Measurements from ENCODE around the gene GRID2. TPM values are rescaled to one million over a fixed set of nuclear protein-coding genes. Genes with fewer than 3 reads are reported as not detected.

GRID2 gene
- total and polyA plus RNA-seq, 2 of the 13 experiments (the other 11 are each of a cell fraction or from before 2014, with no cell fraction given): not detected

- WGBS (ENCODE audit: low lambda C conversion rate): 7% methylated on average over 1 of the region's 1 CpG
- DNase-seq (ENCODE audit: low spot score): no peak
- ATAC-seq: no peak
- no peak overlapping the region for H3K27ac ChIP-seq (ENCODE audit: extremely low read length, insufficient read depth, low read length)
- CTCF ChIA-PET (ENCODE audit: low intra/inter-chr PET ratio, low total read pairs): no interaction called here
- no TSS peak for BruUV-seq (replicated peaks)
- no peaks in the 10 kb centered on the region for H3K36me3 ChIP-seq (replicated peaks in 1 of 2; ENCODE audit: control insufficient read depth in 1 of 2, insufficient read depth in 2 of 2, low read length in 2 of 2)
- in situ Hi-C loops (cut with HindIII; ENCODE audit: extremely low pct_ligation_motif_present, low pct_unique_long_range_greater_than_20kb): no loop called here
- H2AFZ ChIP-seq (ENCODE audit: low read length): no peak overlapping the region
- H3K79me2 ChIP-seq (ENCODE audit: insufficient read depth, low read length): no peaks in the 10 kb centered on the region
- no peak overlapping the region for H3K4me2 ChIP-seq (ENCODE audit: low read depth, low read length)
- TF ChIP-seq FOXK2 (IDR thresholded peaks at IDR 0.05) (no peak), IRF9 (CRISPR knock-in tag; IDR thresholded peaks at IDR 0.05; ENCODE audit: borderline replicate concordance) (no peak), MIER3 (CRISPR knock-in tag; IDR thresholded peaks at IDR 0.05; ENCODE audit: borderline replicate concordance) (no peak), REXO4 (CRISPR knock-in tag; IDR thresholded peaks at IDR 0.05; ENCODE audit: borderline replicate concordance) (no peak), ZNF121 (CRISPR knock-in tag; IDR thresholded peaks at IDR 0.05) (no peak), ZBTB20 (CRISPR knock-in tag; IDR thresholded peaks at IDR 0.05; ENCODE audit: borderline replicate concordance, low read depth) (no peak), WIZ (CRISPR knock-in tag; IDR thresholded peaks at IDR 0.05) (no peak), HNF1B (CRISPR knock-in tag; IDR thresholded peaks at IDR 0.05) (no peak), XRCC5 (optimal IDR thresholded peaks at IDR 0.05; ENCODE audit: low read length) (no peak), E2F1 (CRISPR knock-in tag; IDR thresholded peaks at IDR 0.05) (no peak), XBP1 (CRISPR knock-in tag; IDR thresholded peaks at IDR 0.05) (no peak), ZNF775 (CRISPR knock-in tag; IDR thresholded peaks at IDR 0.05; ENCODE audit: borderline replicate concordance) (no peak), HOXA5 (CRISPR knock-in tag; IDR thresholded peaks at IDR 0.05) (no peak), LRRFIP1 (CRISPR knock-in tag; conservative IDR thresholded peaks at IDR 0.05) (no peak), ZNF678 (CRISPR knock-in tag; IDR thresholded peaks at IDR 0.05) (no peak)
- H3K4me1 ChIP-seq (ENCODE audit: insufficient read depth, low read length): no peaks in the 10 kb centered on the region
- H3K9me3 ChIP-seq (ENCODE audit: low read length): no peaks in the 10 kb centered on the region
- H3K4me3 ChIP-seq (replicated peaks in 1 of 3; ENCODE audit: insufficient read depth in 1 of 3, low read depth in 2 of 3, low read length in 3 of 3): no peak overlapping the region
- H3K27me3 ChIP-seq (ENCODE audit: control insufficient read depth in 1 of 2, insufficient read depth in 2 of 2, low read length in 2 of 2): no peaks in the 10 kb centered on the region
- POLR2A ChIA-PET: no interaction called here
- intact Hi-C loops (cut with micrococcal nuclease; ENCODE audit: unreplicated experiment): no loop called here
- H3K9ac ChIP-seq (ENCODE audit: insufficient read depth, low read depth, low read length): no peak overlapping the region
- H4K20me1 ChIP-seq (ENCODE audit: insufficient read depth, low read length): no peaks in the 10 kb centered on the region
- FAIRE-seq: no peak
Measured at GRCh38 chr4:93605163-93605562, 1301.4 kb downstream of the GRID2 start.

Data from HepG2 (cell line).